Tibial nerve (tissue), 4 donors: Measurements from ENCODE around the gene SUFU. TPM values are rescaled to one million over a fixed set of nuclear protein-coding genes. Genes with fewer than 3 reads are reported as not detected.
A peak's percentile ranks its signal among the peaks of the same experiment; 100 is the strongest.

Experiments used
- DNase-seq, 2 donors: peaks; one replicate each; pipeline ENCODE4 v3.0.0-alpha.2; 2019; ENCODE audit warnings: low spot score in 2 of 2
- H3K27ac ChIP-seq, 4 donors: fragments of 200-600 bp; sonication (generic) in 3 of 4; one replicate each; pipeline ENCODE4 v1.5.1; 2017 to 2019; ENCODE audit warnings: mild to moderate bottlenecking in 1 of 4
- H3K27me3 ChIP-seq, 2 donors: fragments of 200-600 bp; sonication (generic) in 1 of 2; one replicate each; pipeline versions ENCODE4 v1.5.1 to v1.6.0; 2017 to 2019
- H3K36me3 ChIP-seq, 3 donors: fragments of 200-600 bp; sonication (generic); one replicate each; pipeline ENCODE4 v1.5.1; 2018 to 2019
- H3K4me1 ChIP-seq, 4 donors: fragments of 200-600 bp; sonication (generic) in 3 of 4; one replicate each; pipeline ENCODE4 v1.5.1; 2017 to 2019
- H3K4me3 ChIP-seq, 4 donors: fragments of 200-600 bp; sonication (generic) in 3 of 4; one replicate each; pipeline ENCODE4 v1.5.1; 2017 to 2019; ENCODE audit warnings: mild to moderate bottlenecking in 1 of 4, moderate library complexity in 1 of 4
- H3K9me3 ChIP-seq, 4 donors: fragments of 200-600 bp; sonication (generic) in 3 of 4; one replicate each; pipeline ENCODE4 v1.5.1; 2017 to 2019
- EP300 ChIP-seq, 2 donors: sonication (generic); formaldehyde crosslinking; IDR thresholded peaks; one replicate each; pipeline ENCODE4 v1.6.1; 2017; ENCODE audit warnings: antibody characterized with exemption in 2 of 2, mild to moderate bottlenecking in 1 of 2
- POLR2A ChIP-seq, 2 donors: fragments of 450-650 bp; IDR thresholded peaks; one replicate each; pipeline ENCODE4 v1.6.1; 2017; ENCODE audit warnings: antibody characterized with exemption in 2 of 2, mild to moderate bottlenecking in 2 of 2, moderate library complexity in 2 of 2
- WGBS, 2 donors: methylation state at CpG; one replicate each; pipeline ENCODE4 v1.1.5; 2018; 5-methylcytosine and 5-hydroxymethylcytosine counted together
- total RNA-seq, 4 donors: library from RNA; depleted of rRNA; stranded (reverse); fragments of >200 nt; gene quantifications; one replicate each; pipeline ENCODE4 v1.1.0, GENCODE V29; 2016
- TF ChIP-seq, protein P1 (sequence below), 5 experiments: fragments of 200-600 bp in 3 of 5; fragments of 450-650 bp in 2 of 5; sonication (generic) in 3 of 5; IDR thresholded peaks; one replicate each; pipeline ENCODE4 v1.5.1; 2016 to 2019; ENCODE audit warnings: antibody characterized with exemption in 5 of 5, mild to moderate bottlenecking in 3 of 5, moderate library complexity in 2 of 5

SUFU gene
- total RNA-seq, 4 donors from 2014 or later: 9.8 to 17.1 (median 14.2) TPM

DNA sequence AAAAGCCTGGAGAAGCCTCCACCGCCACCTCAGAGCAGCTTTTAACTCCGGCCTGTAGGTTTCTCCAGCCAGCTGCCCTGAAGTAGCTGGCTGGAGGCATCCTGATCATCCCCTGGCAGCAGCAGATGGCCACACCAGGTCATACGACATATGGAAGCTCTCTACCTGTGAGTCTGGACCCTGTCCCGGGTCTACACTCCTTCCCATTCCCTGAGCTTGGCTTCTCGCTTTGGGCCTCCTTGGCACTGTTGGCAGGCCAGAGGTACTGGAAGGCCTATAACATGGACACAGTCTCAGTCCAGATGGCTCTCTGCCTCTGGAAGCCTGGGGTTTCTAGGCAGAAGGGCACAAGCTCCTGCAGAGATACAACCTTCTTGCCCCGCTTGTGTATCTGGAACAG, 97.0 kb downstream of the SUFU start:
- Histone ChIP-seq H3K27ac (peak overlapping the region in 1 of 4 donors; percentile 71), H3K27me3 (no peaks in the 10 kb centered on the region), H3K4me3 (no peak overlapping the region), H3K4me1 (peaks cover 0 to 82% (median 15%) of the 10 kb centered on the region in 4 donors), H3K9me3 (no peaks in the 10 kb centered on the region), H3K36me3 (peaks cover 0 to 84% (median 0%) of the 10 kb centered on the region in 3 donors)
- DNase-seq: no peak
- 85 to 92% methylated on average over 5 to 6 of the region's 6 CpGs for WGBS, 2 donors
- TF ChIP-seq, protein P1, sequence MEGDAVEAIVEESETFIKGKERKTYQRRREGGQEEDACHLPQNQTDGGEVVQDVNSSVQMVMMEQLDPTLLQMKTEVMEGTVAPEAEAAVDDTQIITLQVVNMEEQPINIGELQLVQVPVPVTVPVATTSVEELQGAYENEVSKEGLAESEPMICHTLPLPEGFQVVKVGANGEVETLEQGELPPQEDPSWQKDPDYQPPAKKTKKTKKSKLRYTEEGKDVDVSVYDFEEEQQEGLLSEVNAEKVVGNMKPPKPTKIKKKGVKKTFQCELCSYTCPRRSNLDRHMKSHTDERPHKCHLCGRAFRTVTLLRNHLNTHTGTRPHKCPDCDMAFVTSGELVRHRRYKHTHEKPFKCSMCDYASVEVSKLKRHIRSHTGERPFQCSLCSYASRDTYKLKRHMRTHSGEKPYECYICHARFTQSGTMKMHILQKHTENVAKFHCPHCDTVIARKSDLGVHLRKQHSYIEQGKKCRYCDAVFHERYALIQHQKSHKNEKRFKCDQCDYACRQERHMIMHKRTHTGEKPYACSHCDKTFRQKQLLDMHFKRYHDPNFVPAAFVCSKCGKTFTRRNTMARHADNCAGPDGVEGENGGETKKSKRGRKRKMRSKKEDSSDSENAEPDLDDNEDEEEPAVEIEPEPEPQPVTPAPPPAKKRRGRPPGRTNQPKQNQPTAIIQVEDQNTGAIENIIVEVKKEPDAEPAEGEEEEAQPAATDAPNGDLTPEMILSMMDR (IDR thresholded peaks at IDR 0.05): no peak
- TF ChIP-seq EP300 (IDR thresholded peaks at IDR 0.05): no peak
- no peak for TF ChIP-seq POLR2A (IDR thresholded peaks at IDR 0.05)

DNA sequence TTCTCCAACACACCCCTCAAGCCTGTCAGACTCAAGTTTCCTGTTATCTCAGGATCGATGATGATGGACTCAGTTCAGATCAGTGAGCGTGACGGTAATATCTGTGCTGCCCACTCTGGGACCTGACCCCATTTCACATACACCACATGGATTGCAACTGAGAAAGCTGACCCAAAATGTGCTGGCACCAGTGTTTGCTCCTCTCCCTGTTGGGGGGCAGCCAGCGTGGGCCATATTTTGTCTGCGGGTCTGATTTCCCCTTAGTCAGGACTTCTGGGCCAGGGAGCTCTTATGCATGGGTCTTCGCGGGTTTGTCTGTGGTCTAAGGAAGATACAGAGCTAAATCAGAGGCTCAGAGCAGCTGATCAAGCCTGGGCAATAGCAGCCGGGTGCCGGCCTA, 97.9 kb downstream of the SUFU start:
- Histone ChIP-seq H3K27ac (peak overlapping the region in 3 of 4 donors; percentile 28 to 71 (median 66)), H3K27me3 (no peaks in the 10 kb centered on the region), H3K9me3 (no peaks in the 10 kb centered on the region), H3K36me3 (peaks cover 0 to 85% (median 0%) of the 10 kb centered on the region in 3 donors), H3K4me1 (peaks cover 0 to 74% (median 11%) of the 10 kb centered on the region in 4 donors), H3K4me3 (no peak overlapping the region)
- WGBS, 2 donors: 86 to 87% methylated on average over 9 of the region's 9 CpGs
- TF ChIP-seq EP300 (IDR thresholded peaks at IDR 0.05) (no peak), POLR2A (IDR thresholded peaks at IDR 0.05) (no peak)
- TF ChIP-seq, protein P1 (IDR thresholded peaks at IDR 0.05): no peak
- no peak for DNase-seq

DNA sequence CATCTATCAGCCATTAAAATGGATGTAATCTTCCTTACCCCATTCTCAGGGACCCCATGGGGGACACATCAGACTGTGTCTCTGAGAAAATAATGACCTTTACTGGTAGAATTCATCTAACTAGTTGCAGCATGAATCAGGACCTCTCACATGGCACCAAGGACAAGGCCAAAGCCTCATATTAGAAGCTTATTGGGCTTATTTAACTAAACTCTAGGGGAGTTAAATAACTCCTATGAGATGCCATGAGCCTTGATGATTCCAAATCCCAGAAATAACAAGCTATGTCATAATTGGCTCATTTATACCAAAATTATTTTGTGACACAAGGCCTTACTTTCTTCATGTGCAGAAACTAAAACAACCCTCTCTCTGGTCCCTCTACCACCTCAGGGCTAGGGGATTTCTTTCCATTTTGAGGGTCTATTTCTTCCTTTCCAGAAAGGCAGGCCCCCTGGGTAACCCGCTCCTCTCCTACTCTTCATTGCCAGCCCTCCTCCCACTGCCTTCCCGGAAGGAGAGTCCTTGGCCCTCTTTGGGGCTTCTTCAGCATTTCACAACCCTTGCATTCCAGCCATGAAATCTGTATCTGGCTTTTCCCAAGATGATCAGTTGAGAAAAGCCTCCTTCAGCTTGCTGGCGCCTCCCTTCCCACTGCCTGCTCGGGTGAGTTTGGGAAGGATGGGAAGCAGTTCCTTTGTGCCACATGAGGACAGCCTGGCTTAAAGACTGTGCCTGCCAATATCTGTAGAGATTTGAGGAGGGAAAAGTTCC, 98.7 kb downstream of the SUFU start:
- H3K4me3 ChIP-seq: no peak overlapping the region
- peak; percentile 35 to 71 for DNase-seq
- WGBS, 2 donors: 63 to 65% methylated on average over 4 of the region's 4 CpGs
- H3K27me3 ChIP-seq: no peaks in the 10 kb centered on the region
- peak overlapping the region in 3 of 4 donors; percentile 35 to 71 (median 66) for H3K27ac ChIP-seq
- peak in 1 of 2 donors; percentile 82 for TF ChIP-seq EP300 (IDR thresholded peaks at IDR 0.05)
- TF ChIP-seq, protein P1 (IDR thresholded peaks at IDR 0.05): no peak
- TF ChIP-seq POLR2A (IDR thresholded peaks at IDR 0.05): no peak
- peaks cover 0 to 66% (median 8%) of the 10 kb centered on the region in 4 donors for H3K4me1 ChIP-seq
- peaks cover 0 to 76% (median 0%) of the 10 kb centered on the region in 3 donors for H3K36me3 ChIP-seq
- no peaks in the 10 kb centered on the region for H3K9me3 ChIP-seq

DNA sequence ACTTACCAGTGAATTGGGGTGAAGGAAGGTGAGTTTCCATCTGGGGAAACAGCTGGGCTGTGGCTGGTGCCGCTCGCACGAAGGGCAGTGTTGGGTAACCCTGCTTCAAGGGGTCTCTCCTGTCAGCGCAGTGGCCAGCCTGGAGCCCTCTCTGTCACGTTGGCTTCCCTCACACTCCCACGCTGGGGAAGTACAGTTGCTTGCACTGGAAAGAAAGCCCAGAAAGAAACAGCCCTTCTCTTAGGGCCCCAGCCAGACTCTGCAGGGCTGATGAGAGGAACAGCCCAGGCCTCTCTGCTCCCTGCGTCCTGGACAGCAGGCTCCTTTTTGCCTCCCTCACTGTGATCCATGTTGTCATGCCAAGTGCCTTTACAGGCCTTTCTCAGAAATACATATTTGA, 100.2 kb downstream of the SUFU start:
- Histone ChIP-seq H3K27ac (peak overlapping the region in 2 of 4 donors; percentile 51 to 66), H3K27me3 (no peaks in the 10 kb centered on the region), H3K4me3 (no peak overlapping the region), H3K4me1 (peaks cover 0 to 60% (median 6%) of the 10 kb centered on the region in 4 donors), H3K9me3 (no peaks in the 10 kb centered on the region), H3K36me3 (peaks cover 0 to 64% (median 0%) of the 10 kb centered on the region in 3 donors)
- TF ChIP-seq, protein P1 (IDR thresholded peaks at IDR 0.05): no peak
- TF ChIP-seq POLR2A (IDR thresholded peaks at IDR 0.05) (no peak), EP300 (IDR thresholded peaks at IDR 0.05) (no peak)
- WGBS, 2 donors: 67 to 68% methylated on average over 7 of the region's 7 CpGs
- DNase-seq: no peak

DNA sequence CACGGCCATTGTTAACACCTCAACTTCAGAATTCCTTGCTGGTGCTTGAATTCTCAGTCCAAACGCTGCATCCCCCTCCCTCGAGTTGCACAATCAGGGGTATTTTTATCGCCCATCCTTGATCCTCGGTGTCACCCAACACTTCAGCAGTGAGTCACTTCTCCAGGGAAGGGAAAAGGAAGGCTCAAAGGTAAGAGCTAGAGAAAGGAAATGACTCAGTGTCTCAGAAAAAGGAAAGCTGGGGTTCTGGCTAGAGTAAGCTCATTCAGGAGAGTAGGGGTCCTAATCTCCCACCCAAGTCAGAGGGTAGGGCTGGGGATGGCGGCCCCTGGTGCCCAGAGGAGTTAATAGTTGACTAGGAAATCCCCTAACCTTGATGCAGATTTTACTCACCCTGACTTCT, 100.7 kb downstream of the SUFU start:
- Histone ChIP-seq H3K27ac (peak overlapping the region in 1 of 4 donors; percentile 51), H3K4me3 (no peak overlapping the region), H3K36me3 (peaks cover 0 to 59% (median 0%) of the 10 kb centered on the region in 3 donors), H3K27me3 (no peaks in the 10 kb centered on the region), H3K4me1 (peaks cover 0 to 56% (median 6%) of the 10 kb centered on the region in 4 donors), H3K9me3 (no peaks in the 10 kb centered on the region)
- DNase-seq: no peak
- WGBS, 2 donors: 66 to 85% methylated on average over 6 of the region's 6 CpGs
- no peak for TF ChIP-seq POLR2A (IDR thresholded peaks at IDR 0.05)
- no peak for TF ChIP-seq EP300 (IDR thresholded peaks at IDR 0.05)
- TF ChIP-seq, protein P1 (IDR thresholded peaks at IDR 0.05): no peak
